Progenitor cell of endocrine pancreas (in vitro differentiated cells): ENCODE measurements around the gene GCSAML. TPM values are rescaled to one million over a fixed set of nuclear protein-coding genes. Genes with fewer than 3 reads are reported as not detected.

ENCODE experiments used
- DNase-seq: peaks from one replicate; pipeline ENCODE4 v3.0.0; 2021; ENCODE audit warnings: low spot score; ENCODE audit not compliant: unreplicated experiment
- H3K27ac Mint-ChIP-seq: 2 replicates; pipeline ENCODE4 v1.8.0; 2021; ENCODE audit warnings: mild to moderate bottlenecking, moderate library complexity, mixed read lengths
- H3K27me3 Mint-ChIP-seq: 2 replicates; pipeline ENCODE4 v1.8.0; 2021; ENCODE audit warnings: mixed read lengths
- H3K36me3 Mint-ChIP-seq: 2 replicates; pipeline ENCODE4 v1.8.0; 2022; ENCODE audit warnings: mixed read lengths; ENCODE audit not compliant: insufficient read depth
- H3K4me1 Mint-ChIP-seq: 2 replicates; pipeline ENCODE4 v1.8.0; 2021; ENCODE audit warnings: low read depth, mixed read lengths
- H3K4me3 Mint-ChIP-seq: 2 replicates; pipeline ENCODE4 v1.8.0; 2021; ENCODE audit warnings: low read depth, mild to moderate bottlenecking, moderate library complexity, mixed read lengths
- H3K9me3 Mint-ChIP-seq: 2 replicates; pipeline ENCODE4 v1.8.0; 2021; ENCODE audit warnings: low read depth, mixed read lengths
- total RNA-seq: library from RNA; stranded (reverse); gene quantifications from 2 replicates; pipeline ENCODE4 v1.2.1, GENCODE V29; 2021
- TF ChIP-seq, protein P1 (sequence below): fragments of 200-600 bp; sonication (generic); IDR thresholded peaks from one replicate; pipeline ENCODE4 v1.5.0; 2021; ENCODE audit warnings: antibody characterized with exemption, mild to moderate bottlenecking; ENCODE audit not compliant: unreplicated experiment

Gene GCSAML
- total RNA-seq, 1 donor from 2014 or later = not detected

DNA sequence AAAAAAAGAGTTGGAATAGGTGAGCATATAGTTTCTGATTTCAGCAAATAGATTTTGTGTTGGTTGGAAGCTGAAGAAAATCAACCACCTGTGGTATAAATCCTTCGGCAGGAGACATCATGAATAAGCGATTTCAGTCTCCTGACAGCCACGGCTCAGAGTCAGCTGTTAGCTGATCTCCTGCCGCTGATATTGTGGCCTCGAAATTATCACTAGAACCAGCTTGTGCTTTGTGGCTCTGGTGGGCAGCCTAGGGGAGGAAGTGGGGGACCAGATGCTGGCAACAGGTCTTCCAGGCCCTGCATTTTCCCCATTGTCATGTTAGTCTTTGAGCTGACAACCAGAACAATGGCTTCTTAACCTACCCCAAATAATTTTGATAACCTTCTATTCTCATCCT lies 842 bp upstream of the GCSAML start:
- Mint-ChIP-seq H3K9me3 (no peaks in the 10 kb centered on the region), H3K27me3 (no peaks in the 10 kb centered on the region), H3K4me1 (no peaks in the 10 kb centered on the region), H3K4me3 (no peak overlapping the region), H3K36me3 (no peaks in the 10 kb centered on the region), H3K27ac (no peak overlapping the region)
- TF ChIP-seq, protein P1, sequence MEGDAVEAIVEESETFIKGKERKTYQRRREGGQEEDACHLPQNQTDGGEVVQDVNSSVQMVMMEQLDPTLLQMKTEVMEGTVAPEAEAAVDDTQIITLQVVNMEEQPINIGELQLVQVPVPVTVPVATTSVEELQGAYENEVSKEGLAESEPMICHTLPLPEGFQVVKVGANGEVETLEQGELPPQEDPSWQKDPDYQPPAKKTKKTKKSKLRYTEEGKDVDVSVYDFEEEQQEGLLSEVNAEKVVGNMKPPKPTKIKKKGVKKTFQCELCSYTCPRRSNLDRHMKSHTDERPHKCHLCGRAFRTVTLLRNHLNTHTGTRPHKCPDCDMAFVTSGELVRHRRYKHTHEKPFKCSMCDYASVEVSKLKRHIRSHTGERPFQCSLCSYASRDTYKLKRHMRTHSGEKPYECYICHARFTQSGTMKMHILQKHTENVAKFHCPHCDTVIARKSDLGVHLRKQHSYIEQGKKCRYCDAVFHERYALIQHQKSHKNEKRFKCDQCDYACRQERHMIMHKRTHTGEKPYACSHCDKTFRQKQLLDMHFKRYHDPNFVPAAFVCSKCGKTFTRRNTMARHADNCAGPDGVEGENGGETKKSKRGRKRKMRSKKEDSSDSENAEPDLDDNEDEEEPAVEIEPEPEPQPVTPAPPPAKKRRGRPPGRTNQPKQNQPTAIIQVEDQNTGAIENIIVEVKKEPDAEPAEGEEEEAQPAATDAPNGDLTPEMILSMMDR = no peak
- no peak for DNase-seq

DNA sequence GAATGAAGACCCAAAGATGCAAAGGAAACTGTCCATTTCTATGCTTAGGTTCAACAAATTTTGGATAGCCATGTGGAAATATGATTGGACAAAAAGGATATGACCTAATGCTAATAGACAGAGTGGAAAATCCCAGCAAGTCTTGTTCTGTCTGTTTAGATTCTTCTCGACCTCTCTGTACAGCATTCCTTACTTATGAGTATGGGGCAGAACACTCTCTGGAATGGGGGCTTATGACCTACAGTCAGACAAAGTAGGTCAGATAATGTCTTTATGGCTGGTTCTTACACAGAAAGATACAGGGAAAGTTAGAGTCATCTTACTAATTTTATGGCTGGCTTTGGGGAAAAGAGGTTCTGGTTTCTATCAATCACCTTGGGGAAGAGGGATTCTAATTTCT lies 2.8 kb downstream of the GCSAML start:
- Mint-ChIP-seq H3K9me3 (no peaks in the 10 kb centered on the region), H3K27ac (no peak overlapping the region), H3K27me3 (no peaks in the 10 kb centered on the region), H3K36me3 (no peaks in the 10 kb centered on the region), H3K4me3 (no peak overlapping the region), H3K4me1 (no peaks in the 10 kb centered on the region)
- no peak for DNase-seq
- TF ChIP-seq, protein P1 = no peak

DNA sequence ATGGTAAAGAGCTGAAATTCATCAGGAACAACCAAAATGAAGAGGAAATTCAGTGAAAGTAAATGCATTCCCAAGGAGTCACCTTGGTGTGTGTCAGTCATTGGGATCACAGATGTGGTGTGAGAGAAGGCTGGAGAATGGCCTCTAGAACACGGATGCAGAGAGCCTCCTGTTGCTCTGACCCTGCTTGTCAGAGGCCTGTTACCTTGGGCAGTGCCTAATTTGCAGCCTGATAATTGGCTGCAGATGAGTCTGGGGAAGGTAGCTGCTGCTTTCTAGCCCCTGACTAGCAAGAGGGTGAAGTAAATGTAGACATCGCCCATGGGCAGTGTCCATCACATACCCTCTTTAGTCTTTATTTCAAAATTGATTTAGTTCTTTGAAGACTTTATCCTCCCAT lies 3.3 kb downstream of the GCSAML start:
- H3K4me3 Mint-ChIP-seq = no peak overlapping the region
- no peaks in the 10 kb centered on the region for H3K36me3 Mint-ChIP-seq
- TF ChIP-seq, protein P1 = no peak
- H3K27me3 Mint-ChIP-seq = no peaks in the 10 kb centered on the region
- H3K9me3 Mint-ChIP-seq = no peaks in the 10 kb centered on the region
- no peak for DNase-seq
- no peaks in the 10 kb centered on the region for H3K4me1 Mint-ChIP-seq
- H3K27ac Mint-ChIP-seq = peak overlapping the region; percentile 35

DNA sequence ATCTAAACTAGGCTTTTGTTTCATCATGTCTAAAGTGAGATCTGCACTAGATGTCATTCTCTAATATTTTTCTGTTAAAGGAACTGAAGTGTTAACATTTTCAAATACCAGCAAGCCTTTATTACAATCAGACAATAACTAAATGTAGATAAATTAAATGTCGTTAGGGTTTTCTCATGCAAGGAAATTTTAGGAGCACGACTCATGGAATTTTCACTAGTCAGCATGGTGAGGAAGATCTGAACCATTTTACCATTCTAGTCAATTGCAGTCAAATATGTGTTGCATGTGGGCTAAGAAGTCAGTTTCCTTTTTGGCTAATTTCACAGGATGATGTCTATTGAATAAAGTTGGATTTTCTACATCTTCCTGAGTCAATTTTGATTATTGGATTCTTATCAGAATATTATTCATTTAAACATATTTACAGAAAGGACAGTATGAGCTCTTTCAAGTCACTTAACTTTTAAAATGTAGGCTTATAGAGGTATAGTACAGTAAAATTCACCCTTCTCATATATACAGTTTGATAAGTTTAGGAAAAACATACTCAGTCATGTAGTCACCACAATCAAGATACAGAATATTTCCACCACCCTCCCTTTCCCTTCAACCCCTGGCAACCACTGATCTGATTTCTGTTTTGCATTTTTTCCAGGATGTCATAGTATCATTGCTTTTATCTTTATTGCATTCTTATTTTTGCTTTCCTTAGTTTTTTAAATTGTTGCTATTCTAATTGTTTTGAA lies 9.2 kb downstream of the GCSAML start:
- Mint-ChIP-seq H3K9me3 (no peaks in the 10 kb centered on the region), H3K4me1 (no peaks in the 10 kb centered on the region), H3K4me3 (no peak overlapping the region), H3K36me3 (no peaks in the 10 kb centered on the region), H3K27ac (no peak overlapping the region), H3K27me3 (no peaks in the 10 kb centered on the region)
- TF ChIP-seq, protein P1 = no peak
- no peak for DNase-seq

DNA sequence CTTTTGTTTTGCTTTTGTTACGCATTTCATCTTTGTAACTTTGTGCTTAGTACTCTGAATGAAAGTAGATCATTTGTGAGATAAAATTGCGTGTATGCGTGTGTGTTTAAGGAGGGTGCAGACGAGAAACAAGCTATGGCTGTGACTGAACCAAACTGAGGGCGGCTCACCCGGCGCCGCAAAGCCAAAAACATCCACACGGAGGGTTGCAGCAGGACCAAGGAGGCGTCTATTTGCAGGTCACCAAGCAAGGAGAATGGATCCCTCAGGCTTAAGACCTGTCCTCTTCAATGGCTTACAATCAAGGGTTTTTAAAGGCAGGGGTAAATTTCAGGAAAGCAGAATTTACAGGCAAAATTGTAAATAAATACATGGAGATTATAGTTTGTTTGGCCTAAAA lies 12.8 kb downstream of the GCSAML start:
- Mint-ChIP-seq H3K9me3 (no peaks in the 10 kb centered on the region), H3K4me1 (no peaks in the 10 kb centered on the region), H3K4me3 (no peak overlapping the region), H3K27ac (no peak overlapping the region), H3K27me3 (no peaks in the 10 kb centered on the region), H3K36me3 (no peaks in the 10 kb centered on the region)
- DNase-seq = no peak
- TF ChIP-seq, protein P1 = no peak
